Stimulated activated CD8-positive, alpha-beta memory T cell treated with anti-CD3 and anti-CD28 coated beads, Interleukin-2, amount 100 ng/mL, for 48 hours (primary cell): Measurements from ENCODE around the gene KNSTRN.
A peak's percentile ranks its signal among the peaks of the same experiment; 100 is the strongest.

Experiments used
- DNase-seq, 2 donors: peaks; one replicate each; pipeline ENCODE4 v3.0.0-alpha.2; 2020; ENCODE audit warnings: low read depth in 2 of 2

KNSTRN gene

DNA sequence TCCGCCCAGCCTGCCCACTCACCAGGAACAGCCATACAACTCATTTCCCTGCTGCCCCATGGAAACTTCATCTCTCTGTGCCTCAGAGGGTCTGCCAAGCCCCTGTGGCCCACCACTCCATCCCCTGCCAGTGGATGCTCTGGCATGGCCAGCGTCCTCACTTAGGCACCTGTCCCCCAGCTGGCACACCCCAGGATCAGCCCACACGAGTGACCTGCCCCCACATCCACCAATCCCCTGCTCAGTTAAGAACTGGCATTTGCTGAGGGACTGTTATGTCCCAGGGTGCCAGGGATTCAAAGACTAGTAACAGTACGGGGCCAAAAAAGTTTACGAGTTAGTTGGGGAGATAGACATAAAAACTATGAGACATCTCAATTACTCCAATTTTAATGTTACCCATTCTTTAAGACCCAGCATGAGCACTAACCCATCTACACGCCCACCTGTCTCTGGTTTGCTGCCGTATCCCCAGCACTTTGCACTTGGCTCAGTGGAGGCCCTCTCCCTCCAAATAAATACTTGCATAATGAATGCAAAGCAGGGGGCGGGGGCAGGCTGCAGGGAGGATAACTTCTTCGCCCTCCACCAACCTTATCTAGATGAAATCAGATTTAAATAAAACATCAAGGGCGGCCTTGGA is 46.7 kb downstream of the KNSTRN start:
- no peak for DNase-seq

DNA sequence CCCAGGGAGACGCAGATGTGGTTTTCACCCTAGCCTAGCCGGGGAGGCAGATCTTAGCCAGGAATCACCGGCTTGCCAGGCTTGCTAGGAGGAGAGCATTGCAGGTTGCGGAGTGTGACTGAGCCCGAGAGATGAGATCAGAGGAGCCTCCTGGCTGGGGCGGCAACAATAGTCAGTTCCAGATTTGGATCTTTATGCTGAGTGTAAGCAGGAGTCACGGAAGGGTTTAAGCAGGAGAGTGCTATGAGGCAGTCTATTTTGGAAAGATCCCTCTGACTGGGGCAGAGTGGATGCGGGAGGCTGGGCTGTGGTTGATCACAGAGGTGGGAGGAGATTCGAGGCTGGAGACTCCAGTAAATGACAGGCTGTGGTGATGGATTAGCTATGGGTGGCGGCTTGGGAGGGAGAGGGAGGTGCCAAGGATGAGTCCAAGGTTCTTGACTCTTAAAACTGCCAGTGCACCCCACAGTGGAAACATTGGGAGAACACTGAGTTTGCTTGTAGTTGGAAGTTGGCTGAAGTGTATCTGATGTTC is 47.8 kb downstream of the KNSTRN start:
- no peak for DNase-seq

DNA sequence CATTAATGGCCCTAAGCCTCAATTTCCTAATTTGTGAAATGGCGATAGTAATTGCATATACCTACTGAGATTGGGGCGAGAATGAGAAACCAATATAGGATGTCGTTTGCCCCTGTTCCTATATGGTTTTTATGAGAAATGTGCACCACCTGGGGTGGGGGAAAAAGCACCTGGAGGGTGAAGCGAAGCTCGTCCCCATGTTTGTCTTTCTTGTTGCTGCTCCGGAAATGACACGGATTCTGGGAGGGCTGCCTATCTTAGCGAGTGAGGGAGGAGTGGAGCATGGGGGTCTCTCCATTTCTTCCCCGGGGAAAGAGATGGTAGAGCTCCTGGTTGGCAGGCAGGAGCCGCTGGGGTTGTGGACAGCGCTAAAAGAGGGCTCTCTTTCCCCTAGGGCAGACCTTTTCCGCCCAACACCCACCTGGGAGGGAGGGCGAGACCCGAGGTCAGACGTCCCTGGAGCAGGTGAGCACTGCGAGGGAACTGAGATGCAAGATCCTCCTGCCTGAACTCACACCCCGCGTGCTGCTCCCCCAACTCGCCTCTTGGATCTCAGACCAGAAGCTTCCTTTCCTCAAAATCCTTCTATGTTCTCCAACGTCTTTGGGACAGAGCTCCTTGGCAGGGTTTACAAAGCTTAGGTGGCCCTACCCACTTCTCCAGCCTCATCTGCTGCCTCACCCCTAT is 52.6 kb downstream of the KNSTRN start:
- DNase-seq = no peak

DNA sequence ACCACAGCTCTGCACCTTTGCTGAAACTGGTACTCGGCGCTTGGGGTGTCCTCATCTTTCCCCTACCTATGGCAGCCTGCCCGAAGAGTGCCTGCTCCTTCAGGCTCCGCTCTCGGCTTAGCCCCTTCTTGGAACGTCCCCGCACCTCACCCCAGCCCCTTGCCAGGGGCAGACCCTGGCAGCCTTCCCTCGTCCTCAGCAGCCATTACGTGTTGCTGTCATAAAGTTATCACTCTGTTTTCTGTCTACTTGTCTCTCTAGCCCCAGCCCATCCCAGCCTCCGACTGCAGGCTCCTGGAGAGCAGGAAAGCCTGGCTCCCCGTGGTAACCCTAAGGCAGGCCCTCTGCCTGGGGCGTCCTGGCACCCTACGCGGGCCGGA is 53.2 kb downstream of the KNSTRN start:
- DNase-seq = no peak

DNA sequence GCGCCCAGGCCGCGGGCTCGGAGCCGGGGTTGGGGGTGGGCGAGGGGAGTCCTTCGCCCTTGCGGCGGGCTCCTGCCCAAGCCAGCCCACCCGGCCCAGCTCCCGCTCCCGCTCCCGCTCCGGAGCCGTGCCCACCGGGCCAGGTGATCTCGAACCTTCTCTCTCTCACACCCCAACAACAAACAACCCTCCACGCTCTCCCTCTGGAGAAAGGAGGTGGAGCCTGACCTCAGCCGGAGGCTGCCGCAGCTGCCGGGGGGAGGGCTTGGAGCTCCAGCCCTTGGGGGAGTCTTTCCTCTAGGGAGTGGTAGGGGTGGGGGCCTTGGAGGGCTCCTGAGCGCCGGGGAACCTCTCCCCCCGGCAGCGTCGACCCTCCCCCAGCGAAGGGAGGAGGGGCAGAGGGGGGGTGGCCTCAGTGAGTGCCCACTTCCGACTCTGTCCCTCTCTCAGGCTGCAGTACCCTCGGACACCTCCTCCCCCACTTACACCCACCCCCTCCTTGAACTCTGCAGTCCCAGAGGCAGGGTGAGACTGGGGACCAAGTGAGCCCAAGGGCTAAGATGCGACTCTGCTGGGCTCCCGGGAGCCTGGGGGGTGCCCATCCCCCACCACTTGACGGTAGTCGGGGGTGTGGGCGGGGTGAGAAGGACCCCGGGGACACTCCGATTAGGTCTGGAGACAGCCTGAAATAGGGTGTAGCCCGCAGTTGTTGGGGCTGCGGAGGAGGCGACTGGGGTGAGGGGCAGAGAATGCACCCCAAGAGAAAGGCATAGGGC is 53.8 kb downstream of the KNSTRN start:
- no peak for DNase-seq

DNA sequence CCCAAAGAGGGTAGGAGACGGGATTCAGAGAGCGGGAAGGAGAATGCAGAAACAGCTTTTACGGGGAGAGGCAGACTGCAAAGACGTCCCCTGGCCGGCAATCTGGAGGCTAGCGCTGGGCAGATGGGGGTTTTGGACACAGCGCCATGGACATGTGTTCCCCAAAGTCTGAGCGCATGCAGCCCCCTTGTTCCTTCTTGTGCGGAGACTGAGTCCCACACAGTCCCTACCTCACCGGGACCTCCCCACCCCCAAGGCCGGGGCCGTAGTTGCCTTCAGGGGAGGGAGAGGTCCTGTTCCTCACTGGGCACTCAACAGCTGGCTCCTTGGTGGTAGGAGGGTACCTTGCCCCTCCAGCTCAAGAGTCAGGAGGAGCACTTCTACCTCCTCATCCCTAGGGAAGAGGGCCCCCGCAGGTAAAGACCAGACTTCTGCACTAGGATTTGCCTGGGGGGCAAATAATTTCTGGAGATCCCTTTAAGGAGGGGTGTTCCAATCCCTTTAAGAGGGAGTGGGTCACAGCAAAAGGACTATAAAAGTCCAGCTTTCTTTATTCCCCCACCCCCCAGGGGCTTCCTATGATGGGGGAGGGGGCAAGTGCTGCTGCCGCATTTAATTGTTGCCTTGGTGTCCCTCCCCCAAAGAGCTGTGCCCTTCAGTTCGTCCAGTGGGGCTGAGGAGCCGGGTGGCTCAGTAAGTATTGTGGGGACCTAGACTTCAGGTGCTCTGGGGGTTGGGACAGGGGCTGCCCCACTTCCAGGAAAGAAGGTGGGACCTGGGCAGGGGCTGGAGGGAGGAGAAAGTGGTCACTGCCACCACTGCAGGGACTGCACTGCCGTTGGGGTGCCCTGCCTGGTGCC is 54.6 kb downstream of the KNSTRN start:
- DNase-seq = no peak

DNA sequence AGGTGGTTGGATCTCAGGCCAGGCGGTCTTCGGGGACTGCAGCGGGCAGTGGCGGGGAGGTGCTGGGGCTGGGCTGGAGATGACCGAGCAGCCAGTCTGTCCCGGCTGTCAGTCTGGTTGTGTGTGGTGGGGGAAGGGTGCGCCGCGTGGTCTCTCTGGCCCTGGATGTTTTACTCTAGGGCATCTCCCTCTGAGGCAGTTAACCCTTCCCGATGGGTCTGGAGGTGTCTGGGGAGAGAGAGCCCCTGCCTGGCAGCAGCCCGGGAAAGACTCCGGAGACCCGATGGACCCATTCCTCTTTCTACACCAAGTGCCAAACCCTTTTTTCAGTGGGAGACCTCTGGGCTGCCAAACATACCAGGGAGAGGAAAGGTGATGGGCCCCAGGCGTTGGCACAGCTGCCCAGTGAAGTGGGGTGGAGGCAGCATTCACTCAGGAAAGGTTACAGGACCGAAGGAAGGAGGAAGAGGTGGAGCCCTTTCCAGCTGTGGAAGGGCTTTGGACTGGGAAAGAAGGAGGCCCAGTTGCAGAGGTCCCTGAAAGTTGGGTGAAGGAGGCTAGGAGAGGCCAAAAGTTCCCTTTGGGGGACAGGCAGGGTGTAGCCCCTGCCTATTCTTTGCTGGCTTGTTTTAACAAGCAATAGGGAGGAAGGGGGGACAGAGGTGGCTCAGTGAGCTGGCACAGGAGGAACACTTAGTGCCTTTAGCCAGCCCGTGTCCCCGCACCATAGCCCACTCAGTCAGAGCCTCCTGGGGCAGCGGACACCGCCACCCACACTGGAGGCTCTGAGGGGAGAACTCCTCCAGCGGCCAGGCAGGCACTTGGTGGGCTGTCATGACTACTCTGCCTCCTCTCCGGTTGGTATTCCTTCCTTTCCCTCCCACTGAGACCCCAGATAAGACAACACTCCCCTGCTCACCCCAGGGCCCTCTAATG is 55.5 kb downstream of the KNSTRN start:
- no peak for DNase-seq

DNA sequence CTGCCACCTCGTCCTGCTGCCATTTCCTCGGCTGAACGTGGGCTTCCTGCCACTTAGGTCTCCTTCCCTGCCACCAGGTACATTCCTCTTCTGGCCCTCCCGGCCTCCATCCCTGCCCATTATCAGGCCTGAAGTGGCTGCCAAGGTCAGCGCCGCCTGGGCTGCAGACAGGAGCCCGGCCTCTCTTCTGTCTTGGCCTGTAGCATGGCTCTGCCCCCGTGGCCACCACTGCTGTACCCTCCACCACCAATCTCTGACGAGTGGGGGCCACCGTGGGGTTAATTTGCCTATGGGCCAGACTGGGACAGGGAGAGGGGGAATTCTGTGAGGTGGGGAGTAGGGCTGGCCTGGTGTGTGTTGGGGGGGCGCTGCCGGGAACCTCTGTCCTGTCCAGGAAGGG is 56.2 kb downstream of the KNSTRN start:
- no peak for DNase-seq

DNA sequence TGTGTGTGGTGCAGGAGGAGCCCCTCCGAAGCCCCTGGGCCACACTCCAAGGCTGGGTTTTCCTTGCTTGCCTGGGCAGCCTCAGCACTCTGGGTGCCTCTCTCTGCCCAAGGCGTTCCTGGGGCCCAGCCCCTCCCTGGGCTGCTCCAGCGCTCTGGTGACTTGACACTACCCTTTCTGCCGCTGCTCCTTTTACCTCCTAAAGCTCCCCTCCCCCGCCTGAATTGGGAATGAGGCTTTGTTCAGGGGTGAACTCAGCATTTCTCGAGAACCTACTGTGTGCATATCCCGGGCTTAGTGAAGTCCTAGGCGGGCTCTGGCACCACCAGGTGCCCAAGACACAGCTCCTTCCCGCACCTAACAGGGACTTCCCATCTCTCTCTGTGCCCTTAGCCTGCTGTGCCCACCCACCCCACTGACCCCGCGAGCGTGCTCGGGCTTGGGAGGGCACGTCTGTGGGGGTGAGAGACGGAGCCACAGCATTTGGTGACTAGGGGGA is 57.0 kb downstream of the KNSTRN start:
- no peak for DNase-seq

DNA sequence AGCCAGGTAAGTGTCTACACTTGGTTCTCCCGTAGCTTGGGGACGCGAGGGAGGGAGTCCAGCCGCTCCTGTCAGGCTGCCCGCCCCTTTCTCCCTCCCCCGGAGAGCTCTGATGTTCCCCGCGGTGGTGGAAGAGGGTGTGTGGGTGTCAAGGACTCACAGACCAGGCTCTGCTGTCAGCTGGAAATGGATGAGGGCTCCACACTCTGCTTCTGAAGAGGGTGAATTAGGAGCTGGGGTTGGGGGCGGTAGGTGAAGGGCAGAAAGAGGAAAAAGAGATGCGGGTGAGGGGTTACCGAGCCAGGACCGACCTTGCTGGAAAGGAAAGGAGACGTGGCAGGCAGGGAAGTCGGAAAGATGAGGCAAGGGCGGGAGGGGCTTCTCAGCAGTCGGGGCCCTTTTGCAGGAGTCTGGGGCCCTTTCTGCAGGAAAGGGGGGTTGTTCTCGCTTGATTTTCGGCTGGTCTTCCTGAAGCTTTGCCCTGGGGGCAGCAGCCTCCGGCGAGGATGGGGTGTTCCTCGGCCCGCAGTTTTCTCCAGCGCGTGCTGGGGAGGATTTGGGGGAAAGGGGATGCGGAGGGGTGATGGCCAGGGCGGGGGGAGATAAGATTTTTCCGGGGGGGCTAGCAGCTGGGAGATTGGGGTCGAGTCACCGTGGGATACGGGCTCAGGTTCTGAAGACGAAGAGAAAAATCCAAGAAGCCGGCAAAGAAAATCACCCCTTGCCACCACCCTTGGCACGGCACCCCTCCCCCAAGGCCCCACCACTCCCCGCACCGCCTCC is 57.6 kb downstream of the KNSTRN start:
- DNase-seq = no peak

DNA sequence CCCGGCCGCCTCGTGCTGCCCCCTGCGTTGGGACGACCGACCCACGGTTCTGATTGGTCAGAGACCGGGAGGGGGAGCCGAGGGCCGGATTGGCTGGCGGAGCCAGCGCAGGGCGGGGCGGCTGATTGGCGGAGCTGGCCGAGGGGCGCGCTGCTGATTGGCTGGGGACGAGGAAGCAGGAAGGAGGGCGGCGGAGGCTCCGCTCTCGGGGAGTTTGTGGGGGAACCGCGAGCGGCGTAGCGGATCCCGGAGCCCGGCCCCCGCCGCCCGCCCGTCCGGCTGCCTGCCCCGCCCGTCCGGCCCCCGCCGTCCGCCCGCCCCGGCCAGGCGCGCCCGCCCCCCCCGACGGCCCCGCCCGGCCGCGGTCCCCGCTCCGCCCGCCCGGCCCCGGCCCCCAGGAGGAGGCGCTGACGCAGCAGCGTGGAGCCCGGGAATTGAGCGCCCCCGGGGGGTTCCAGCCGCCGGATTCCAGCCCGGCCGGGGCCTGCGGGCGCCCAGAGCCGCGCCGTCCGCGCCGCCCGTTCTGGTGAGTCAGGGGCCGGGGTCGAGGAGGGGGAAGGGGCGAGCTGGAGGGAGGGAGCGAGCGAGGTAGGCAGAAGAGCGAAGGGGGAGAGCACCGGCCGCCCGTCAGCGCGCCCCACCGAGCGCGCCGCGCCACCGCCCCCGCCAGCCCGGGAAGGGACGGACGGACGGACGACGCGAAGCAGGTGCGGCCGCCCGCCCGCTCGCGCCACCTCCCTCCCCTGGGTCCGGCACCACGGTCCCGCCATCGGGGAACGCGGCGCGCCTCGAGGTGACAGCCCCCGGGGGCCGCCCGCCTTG is 58.4 kb downstream of the KNSTRN start, which contains the start of gene BAHD1:
Gene BAHD1 (plus strand): TSS at position 211 of the 822 bp plus-strand sequence. CDS start 17,512 bp downstream, outside the sequence.
- peak; percentile 95 to 96 for DNase-seq

DNA sequence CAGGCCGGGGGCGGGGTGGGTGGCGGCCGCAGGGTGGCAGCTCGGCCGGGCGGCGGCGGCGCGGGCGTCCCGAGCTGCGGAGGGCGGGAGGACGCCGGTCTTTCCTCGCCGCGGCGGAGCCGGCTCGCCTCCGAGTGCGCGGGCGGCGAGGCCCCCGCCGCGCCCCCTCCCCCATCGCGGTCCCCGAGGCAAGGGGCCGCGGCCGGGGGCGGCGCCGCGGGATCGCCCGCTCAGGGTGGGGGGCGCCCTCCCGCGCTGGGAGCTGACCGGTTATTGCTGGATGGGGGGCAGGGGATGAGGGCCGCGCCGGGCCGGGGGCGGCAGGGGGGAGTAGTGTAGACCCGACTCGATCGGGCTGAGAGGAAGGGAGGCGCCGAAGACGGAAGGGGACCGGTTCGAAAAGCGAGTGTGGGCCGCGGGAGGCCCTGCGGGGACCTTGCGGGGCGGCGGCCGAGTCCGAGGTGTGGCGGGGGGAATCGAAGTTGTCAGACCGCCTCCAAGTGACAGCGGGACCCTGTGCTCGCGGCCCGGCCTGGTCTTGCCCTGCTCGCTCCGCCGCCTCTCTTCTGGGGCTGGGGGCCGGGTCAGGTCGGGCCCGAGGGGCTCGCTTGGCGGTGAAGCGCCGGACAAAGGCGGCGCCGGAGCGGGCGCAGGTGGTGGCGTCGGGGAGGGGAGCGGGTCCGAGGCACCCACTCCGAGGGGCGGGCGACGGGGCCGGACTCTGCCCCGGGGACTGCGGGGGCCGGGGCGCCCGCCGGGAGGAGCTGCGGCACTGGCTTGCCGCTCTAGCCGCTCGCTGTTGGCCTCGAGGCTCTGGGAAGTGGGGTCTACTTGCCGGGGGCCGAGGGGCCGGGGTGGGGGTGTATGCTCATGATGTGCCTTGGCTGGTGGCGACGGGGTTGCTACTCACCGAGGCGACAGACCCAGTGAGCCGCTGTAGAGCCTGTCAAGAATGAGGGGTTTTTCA is 59.3 kb downstream of the KNSTRN start:
- DNase-seq = no peak

DNA sequence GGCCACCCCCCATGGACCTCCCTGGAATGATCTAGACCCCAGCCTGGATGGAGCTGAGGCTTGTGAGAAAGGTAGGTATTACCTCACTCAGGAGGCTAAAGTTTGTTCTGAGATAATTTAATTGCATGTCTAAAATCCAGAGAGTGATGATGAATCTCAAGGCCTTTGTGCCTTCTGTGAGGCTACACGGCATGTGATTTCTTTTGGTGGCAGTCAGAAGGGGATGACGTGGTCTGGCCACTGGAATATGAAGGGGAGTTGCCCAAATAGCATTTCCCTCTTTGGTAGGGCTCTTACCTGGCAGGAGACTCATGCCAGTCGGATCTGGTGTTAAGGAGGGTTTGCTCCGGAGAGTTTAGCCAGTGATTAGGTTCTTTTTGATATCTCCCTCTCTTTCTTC is 60.7 kb downstream of the KNSTRN start:
- no peak for DNase-seq

DNA sequence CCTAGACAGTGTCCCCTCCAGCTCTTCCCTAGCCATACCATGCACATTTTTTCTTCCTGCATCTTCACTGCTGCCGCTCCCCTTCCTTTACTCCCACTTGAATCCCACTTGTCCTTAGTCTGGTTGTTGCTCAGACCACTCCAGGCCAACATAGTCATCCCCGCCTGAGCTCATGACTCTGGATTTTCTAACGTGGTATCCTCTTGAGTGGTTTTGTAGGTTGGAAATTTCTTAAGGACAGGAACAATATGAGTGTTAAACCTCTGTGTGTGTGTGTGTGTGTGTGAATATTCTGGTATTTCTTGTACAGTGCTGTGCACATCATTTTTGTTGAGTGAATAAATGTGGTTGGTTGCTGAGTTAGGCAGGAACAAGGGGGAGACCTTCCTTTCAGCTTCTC is 61.3 kb downstream of the KNSTRN start:
- DNase-seq = no peak
